BE2C (cell line): ENCODE results near the gene EFS.

Experiments
- DNase-seq: peaks from one replicate; pipeline ENCODE4 v3.0.0-alpha.2; 2020
- H3K27me3 ChIP-seq: fragments of 250-450 bp; sonication (Bioruptor Pico); 2 replicates; pipeline ENCODE4 v1.5.1; 2020; ENCODE audit warnings: mild to moderate bottlenecking
- H3K36me3 ChIP-seq: fragments of 250-450 bp; sonication (Bioruptor Pico); 2 replicates; pipeline ENCODE4 v1.5.1; 2020; ENCODE audit warnings: mild to moderate bottlenecking
- H3K4me1 ChIP-seq: fragments of 250-450 bp; sonication (Bioruptor Pico); 2 replicates; pipeline ENCODE4 v1.5.1; 2020
- H3K4me3 ChIP-seq: 2 replicates; pipeline ENCODE4 v1.5.1; 2011; ENCODE audit warnings: low read depth, low read length
- H3K9me3 ChIP-seq: fragments of 250-450 bp; sonication (Bioruptor Pico); 2 replicates; pipeline ENCODE4 v1.5.1; 2020
- CTCF ChIP-seq: IDR thresholded peaks from 2 replicates; pipeline ENCODE4 v1.5.1; 2012; ENCODE audit warnings: mild to moderate bottlenecking, low read depth, low read length

The EFS gene

GRCh38 chr14:23319746-23320583, 45.0 kb downstream of the EFS start:
- Histone ChIP-seq H3K27me3 (no peaks in the 10 kb centered on the region), H3K4me1 (peaks cover 3% of the 10 kb centered on the region; the same call in 1 of the 2 replicates), H3K9me3 (no peaks in the 10 kb centered on the region; the same call in 1 of the 2 replicates), H3K4me3 (peak overlapping the region; percentile 55), H3K36me3 (peaks cover 25% of the 10 kb centered on the region)
- TF ChIP-seq CTCF = no peak
- DNase-seq = no peak

- H3K9me3 ChIP-seq = no peaks in the 10 kb centered on the region
- H3K4me1 ChIP-seq = peaks cover 3% of the 10 kb centered on the region; the same call in 1 of the 2 replicates
- no peak for DNase-seq
- H3K27me3 ChIP-seq = no peaks in the 10 kb centered on the region
- no peak for TF ChIP-seq CTCF
- no peak overlapping the region for H3K4me3 ChIP-seq
- H3K36me3 ChIP-seq = no peaks in the 10 kb centered on the region; the same call in 1 of the 2 replicates
Measured at GRCh38 chr14:23316300-23316699, 48.7 kb downstream of the EFS start.

GRCh38 chr14:23310546-23310945, 54.4 kb downstream of the EFS start:
- DNase-seq = no peak
- H3K4me3 ChIP-seq = no peak overlapping the region
- no peaks in the 10 kb centered on the region for H3K4me1 ChIP-seq
- peaks cover 16% of the 10 kb centered on the region for H3K36me3 ChIP-seq
- no peaks in the 10 kb centered on the region for H3K9me3 ChIP-seq
- H3K27me3 ChIP-seq = no peaks in the 10 kb centered on the region
- no peak for TF ChIP-seq CTCF

- Histone ChIP-seq H3K36me3 (peaks cover 16% of the 10 kb centered on the region), H3K4me3 (no peak overlapping the region), H3K27me3 (no peaks in the 10 kb centered on the region), H3K4me1 (no peaks in the 10 kb centered on the region), H3K9me3 (no peaks in the 10 kb centered on the region)
- no peak for DNase-seq
- no peak for TF ChIP-seq CTCF
Measured at GRCh38 chr14:23308721-23309445, 56.1 kb downstream of the EFS start.

GRCh38 chr14:23307687-23308644, 57.0 kb downstream of the EFS start:
- Histone ChIP-seq H3K36me3 (peaks cover 16% of the 10 kb centered on the region), H3K27me3 (no peaks in the 10 kb centered on the region), H3K4me3 (peak overlapping the region; percentile 95), H3K9me3 (no peaks in the 10 kb centered on the region), H3K4me1 (no peaks in the 10 kb centered on the region)
- no peak for DNase-seq
- TF ChIP-seq CTCF = no peak
